GM12878 (cell line): ENCODE data around the gene OR5C1. TPM values are rescaled to one million over a fixed set of nuclear protein-coding genes. Genes with fewer than 3 reads are reported as not detected.

Source experiments
- ATAC-seq: fragments of 200-7000 bp; cut with Tn5 transposase; 3 replicates; pipeline ENCODE4 v1.9.1; 2020; ENCODE audit warnings: mild to moderate bottlenecking, moderate library complexity
- BruUV-seq: library from RNA; stranded (reverse); fragments of 400-500 nt; replicated peaks from 2 replicates; lab custom pipeline; 2021; lab: Mats Ljungman, UMichigan
- CTCF ChIA-PET: fragments of 300-600 bp; sonication (Branson Sonifier 250); formaldehyde crosslinking; extraction: SDS; loops from one replicate; lab custom pipeline; 2021; ENCODE audit warnings: inconsistent platforms; lab: Yijun Ruan, JAX
- POLR2A ChIA-PET: fragments of 350-600 bp; formaldehyde crosslinking; extraction: SDS; loops from one replicate; lab custom pipeline; 2021; ENCODE audit warnings: inconsistent platforms; lab: Charles Lee
- RAD21 ChIA-PET: fragments of 300-600 bp; sonication (Branson Sonifier 250); formaldehyde crosslinking; loops from one replicate; lab custom pipeline; 2023; ENCODE audit warnings: antibody characterized with exemption; ENCODE audit not compliant: unreplicated experiment; lab: Charles Lee
- SMC1A ChIA-PET: fragments of 300-600 bp; sonication (Branson Sonifier 250); formaldehyde crosslinking; loops from one replicate; lab custom pipeline; 2023; ENCODE audit not compliant: unreplicated experiment, uncharacterized antibody; lab: Charles Lee
- DNase-seq: peaks from one replicate; pipeline ENCODE4 v3.0.0-alpha.2; 2011; ENCODE audit warnings: low read depth, low spot score
- FAIRE-seq: peaks from 3 replicates; lab custom pipeline; 2011; peaks lifted over from hg19 to GRCh38; lab: Jason Lieb, UNC
- H2AFZ ChIP-seq: 2 replicates; pipeline ENCODE4 v1.6.0; 2011; ENCODE audit warnings: low read depth, low read length, control low read depth; ENCODE audit not compliant: control insufficient read depth
- H3K27ac ChIP-seq: 2 replicates; pipeline ENCODE4 v1.5.1; 2011; ENCODE audit warnings: control low read depth; ENCODE audit not compliant: control insufficient read depth, insufficient read depth
- H3K27me3 ChIP-seq, 2 experiments: replicated peaks in 1 of 2; 2 replicates each; pipeline versions ENCODE4 v1.6.0 to v1.6.1; 2011; ENCODE audit warnings: low read length in 1 of 2; ENCODE audit not compliant: control insufficient read depth in 2 of 2, insufficient read depth in 2 of 2
- H3K36me3 ChIP-seq, 2 experiments: 2 replicates each; pipeline ENCODE4 v1.5.1; 2011; ENCODE audit warnings: low read length in 1 of 2; ENCODE audit not compliant: control insufficient read depth in 2 of 2, insufficient read depth in 2 of 2
- H3K4me1 ChIP-seq: 2 replicates; pipeline ENCODE4 v1.6.1; 2011; ENCODE audit warnings: mild to moderate bottlenecking, low read length, moderate library complexity, mixed read lengths; ENCODE audit not compliant: control insufficient read depth, insufficient read depth
- H3K4me2 ChIP-seq: 2 replicates; pipeline ENCODE4 v1.6.0; 2011; ENCODE audit warnings: control low read depth; ENCODE audit not compliant: control insufficient read depth, insufficient read depth
- H3K4me3 ChIP-seq: fragments of 200-600 bp; sonication (generic); 2 replicates; pipeline ENCODE4 v1.5.1; 2016
- H3K79me2 ChIP-seq: 2 replicates; pipeline ENCODE4 v1.6.0; 2011; ENCODE audit warnings: low read length; ENCODE audit not compliant: control insufficient read depth, insufficient read depth
- H3K9ac ChIP-seq: 2 replicates; pipeline ENCODE4 v1.8.0; 2011; ENCODE audit warnings: low read length, control low read depth, mixed read lengths; ENCODE audit not compliant: control insufficient read depth, insufficient read depth
- H3K9me3 ChIP-seq: replicated peaks from 3 replicates; pipeline ENCODE4 v1.5.1; 2011; ENCODE audit warnings: mild to moderate bottlenecking, low read length; ENCODE audit not compliant: control insufficient read depth, insufficient read depth
- H4K20me1 ChIP-seq: 2 replicates; pipeline ENCODE4 v1.6.0; 2011; ENCODE audit not compliant: control insufficient read depth, insufficient read depth
- BCL11A ChIP-seq: IDR thresholded peaks from 2 replicates; pipeline ENCODE4 v1.6.1; 2011; ENCODE audit warnings: low read depth, low read length
- CBFB ChIP-seq: IDR thresholded peaks from 2 replicates; pipeline ENCODE4 v1.6.1; 2016; ENCODE audit warnings: antibody characterized with exemption, low read depth
- ESRRA ChIP-seq: IDR thresholded peaks from 2 replicates; pipeline ENCODE4 v1.6.1; 2012; ENCODE audit warnings: mild to moderate bottlenecking, low read length, improper control_type of control experiment
- HDAC6 ChIP-seq: fragments of 200-600 bp; sonication (generic); IDR thresholded peaks from one replicate; pipeline ENCODE4 v1.8.0; 2017; ENCODE audit warnings: antibody characterized with exemption; ENCODE audit not compliant: unreplicated experiment
- JUND ChIP-seq: IDR thresholded peaks from 2 replicates; pipeline ENCODE4 v1.6.1; 2012; ENCODE audit warnings: low read depth, mild to moderate bottlenecking, low read length, improper control_type of control experiment, moderate library complexity
- KAT2A ChIP-seq: conservative IDR thresholded peaks from 2 replicates; pipeline ENCODE4 v1.6.1; 2011; ENCODE audit warnings: low read depth, low read length; ENCODE audit not compliant: control insufficient read depth
- MTA2 ChIP-seq: fragments of 450-650 bp; IDR thresholded peaks from 2 replicates; pipeline ENCODE4 v1.6.1; 2016; ENCODE audit warnings: low read depth, mild to moderate bottlenecking, moderate library complexity
- MXI1 ChIP-seq: fragments of 150-350 bp; IDR thresholded peaks from 2 replicates; pipeline ENCODE4 v1.6.1; 2011; ENCODE audit warnings: low read depth, mild to moderate bottlenecking, inconsistent platforms, low read length, improper control_type of control experiment
- NFYA ChIP-seq: IDR thresholded peaks from 2 replicates; pipeline ENCODE4 v1.6.1; 2011; ENCODE audit warnings: low read depth, mild to moderate bottlenecking, low read length, improper control_type of control experiment, borderline replicate concordance
- PAX8 ChIP-seq: fragments of 450-650 bp; IDR thresholded peaks from 2 replicates; pipeline ENCODE4 v1.6.1; 2017; ENCODE audit warnings: mild to moderate bottlenecking, moderate library complexity
- POLR2AphosphoS5 ChIP-seq: IDR thresholded peaks from 2 replicates; pipeline ENCODE4 v1.6.1; 2011; ENCODE audit warnings: mild to moderate bottlenecking, low read length, inconsistent platforms
- POU2F2 ChIP-seq: IDR thresholded peaks from 3 replicates; pipeline ENCODE4 v1.6.1; 2011; ENCODE audit warnings: low read depth, mild to moderate bottlenecking, low read length, borderline replicate concordance
- RAD21 ChIP-seq: IDR thresholded peaks from 2 replicates; pipeline ENCODE4 v1.6.1; 2011; ENCODE audit warnings: mild to moderate bottlenecking, low read depth, low read length, moderate library complexity; ENCODE audit not compliant: insufficient read depth
- RAD51 ChIP-seq: fragments of 450-650 bp; IDR thresholded peaks from 2 replicates; pipeline ENCODE4 v1.6.1; 2016; ENCODE audit warnings: moderate library complexity, mild to moderate bottlenecking, inconsistent platforms
- RB1 ChIP-seq: fragments of 450-650 bp; formaldehyde crosslinking; IDR thresholded peaks from 2 replicates; pipeline ENCODE4 v1.6.1; 2017; ENCODE audit warnings: mild to moderate bottlenecking, borderline replicate concordance
- RBBP5 ChIP-seq: fragments of 200-600 bp; sonication (generic); conservative IDR thresholded peaks from 2 replicates; pipeline ENCODE4 v1.6.1; 2016
- SIN3A ChIP-seq: IDR thresholded peaks from 2 replicates; pipeline ENCODE4 v1.6.1; 2012; ENCODE audit warnings: low read depth, low read length, improper control_type of control experiment
- SP1 ChIP-seq: IDR thresholded peaks from one replicate; pipeline ENCODE4 v1.6.1; 2011; ENCODE audit warnings: low read depth, low read length
- SREBF1 ChIP-seq: IDR thresholded peaks from 2 replicates; pipeline ENCODE4 v1.6.1; 2012; ENCODE audit warnings: mild to moderate bottlenecking, low read length
- SUPT20H ChIP-seq: IDR thresholded peaks from 2 replicates; pipeline ENCODE4 v1.6.1; 2011; ENCODE audit warnings: low read depth, mild to moderate bottlenecking, low read length, moderate library complexity, borderline replicate concordance; ENCODE audit not compliant: control insufficient read depth
- ZZZ3 ChIP-seq: IDR thresholded peaks from 2 replicates; pipeline ENCODE4 v1.6.1; 2011; ENCODE audit warnings: low read depth; ENCODE audit not compliant: control insufficient read depth, insufficient read length
- WGBS: methylation state at CpG from one replicate; pipeline ENCODE4 v1.1.6; 2016; ENCODE audit warnings: low lambda C conversion rate; ENCODE audit not compliant: insufficient replicate concordance, insufficient coverage; ENCODE audit errors: missing lambda C conversion rate; 5-methylcytosine and 5-hydroxymethylcytosine counted together
- in situ Hi-C: fragments of 300-500 bp; cut with MboI; formaldehyde crosslinking; loops from 9 replicates; pipeline ENCODE4 v1.14.3; 2018; ENCODE audit warnings: mixed read lengths
- intact Hi-C: fragments of 100-400 bp; cut with micrococcal nuclease; formaldehyde crosslinking; loops from one replicate; pipeline ENCODE4 v1.14.2; 2022; ENCODE audit not compliant: unreplicated experiment
- polyA plus RNA-seq, 11 experiments: library from polyadenylated mRNA; depleted of rRNA in 4 of 11; unstranded in 6 of 11; stranded (reverse) in 5 of 11; fragments of >200 nt; fragmentation: Nextera tagmentation in 4 of 11; fragmentation: Illumina TruSeq in 1 of 11; extraction: Ambion mirVana in 4 of 11; extraction: Trizol in 1 of 11; gene quantifications; 1 replicate in 1 of 11; 2 replicates in 10 of 11; pipeline versions ENCODE4 v1.2.1 to v1.2.3, GENCODE V29; 2011 to 2016; ENCODE audit warnings: inconsistent platforms in 2 of 11, missing spikeins in 2 of 11, low read depth in 1 of 11
- total RNA-seq, 4 experiments: library from RNA; depleted of rRNA in 3 of 4; stranded (reverse); fragments of >200 nt in 3 of 4; fragmentation: Illumina TruSeq in 1 of 4; extraction: Trizol in 1 of 4; gene quantifications; 2 replicates each; pipeline versions ENCODE4 v1.2.1 to v1.2.3, GENCODE V29; 2013 to 2021
- TF ChIP-seq, protein P1 (sequence below): fragments of 450-650 bp; IDR thresholded peaks from 2 replicates; pipeline ENCODE4 v1.6.1; 2016; ENCODE audit warnings: mild to moderate bottlenecking, moderate library complexity, borderline replicate concordance
- TF ChIP-seq, protein P2 (sequence below): fragments of 450-650 bp; IDR thresholded peaks from 2 replicates; pipeline ENCODE4 v1.6.1; 2014; ENCODE audit warnings: mild to moderate bottlenecking

Gene OR5C1
- total and polyA plus RNA-seq, 10 of the 15 experiments (the other 5 are each of a cell fraction or from before 2014, with no cell fraction given), result not detected

DNA sequence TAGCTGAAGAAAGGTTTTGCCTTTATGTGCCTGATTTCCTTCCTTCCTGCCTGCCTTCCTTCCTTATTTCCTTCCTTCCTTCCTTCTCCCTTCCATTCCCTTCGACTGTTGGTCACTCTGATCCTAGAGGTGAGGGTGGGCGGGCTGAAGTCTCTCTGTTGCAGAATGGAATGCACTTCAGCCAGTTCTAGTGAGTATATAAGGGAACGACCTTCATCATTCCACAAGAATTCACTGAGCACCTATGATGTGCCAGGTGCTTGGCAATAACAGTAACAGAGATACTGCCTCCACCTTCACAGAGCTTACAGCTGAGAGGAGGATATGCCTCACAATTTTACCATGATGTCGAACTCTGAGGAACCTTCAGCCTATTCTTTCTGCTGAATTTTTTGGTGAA, 8.7 kb upstream of the OR5C1 start (continued):
- TF ChIP-seq, protein P1, sequence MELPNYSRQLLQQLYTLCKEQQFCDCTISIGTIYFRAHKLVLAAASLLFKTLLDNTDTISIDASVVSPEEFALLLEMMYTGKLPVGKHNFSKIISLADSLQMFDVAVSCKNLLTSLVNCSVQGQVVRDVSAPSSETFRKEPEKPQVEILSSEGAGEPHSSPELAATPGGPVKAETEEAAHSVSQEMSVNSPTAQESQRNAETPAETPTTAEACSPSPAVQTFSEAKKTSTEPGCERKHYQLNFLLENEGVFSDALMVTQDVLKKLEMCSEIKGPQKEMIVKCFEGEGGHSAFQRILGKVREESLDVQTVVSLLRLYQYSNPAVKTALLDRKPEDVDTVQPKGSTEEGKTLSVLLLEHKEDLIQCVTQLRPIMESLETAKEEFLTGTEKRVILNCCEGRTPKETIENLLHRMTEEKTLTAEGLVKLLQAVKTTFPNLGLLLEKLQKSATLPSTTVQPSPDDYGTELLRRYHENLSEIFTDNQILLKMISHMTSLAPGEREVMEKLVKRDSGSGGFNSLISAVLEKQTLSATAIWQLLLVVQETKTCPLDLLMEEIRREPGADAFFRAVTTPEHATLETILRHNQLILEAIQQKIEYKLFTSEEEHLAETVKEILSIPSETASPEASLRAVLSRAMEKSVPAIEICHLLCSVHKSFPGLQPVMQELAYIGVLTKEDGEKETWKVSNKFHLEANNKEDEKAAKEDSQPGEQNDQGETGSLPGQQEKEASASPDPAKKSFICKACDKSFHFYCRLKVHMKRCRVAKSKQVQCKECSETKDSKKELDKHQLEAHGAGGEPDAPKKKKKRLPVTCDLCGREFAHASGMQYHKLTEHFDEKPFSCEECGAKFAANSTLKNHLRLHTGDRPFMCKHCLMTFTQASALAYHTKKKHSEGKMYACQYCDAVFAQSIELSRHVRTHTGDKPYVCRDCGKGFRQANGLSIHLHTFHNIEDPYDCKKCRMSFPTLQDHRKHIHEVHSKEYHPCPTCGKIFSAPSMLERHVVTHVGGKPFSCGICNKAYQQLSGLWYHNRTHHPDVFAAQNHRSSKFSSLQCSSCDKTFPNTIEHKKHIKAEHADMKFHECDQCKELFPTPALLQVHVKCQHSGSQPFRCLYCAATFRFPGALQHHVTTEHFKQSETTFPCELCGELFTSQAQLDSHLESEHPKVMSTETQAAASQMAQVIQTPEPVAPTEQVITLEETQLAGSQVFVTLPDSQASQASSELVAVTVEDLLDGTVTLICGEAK, result no peak
- no peak for TF ChIP-seq MTA2
- TF ChIP-seq POU2F2, result no peak
- TF ChIP-seq RB1, result no peak
- no peak for TF ChIP-seq JUND
- no peak for TF ChIP-seq SIN3A
- TF ChIP-seq SUPT20H, result no peak
- no peak for TF ChIP-seq PAX8
- no peak for TF ChIP-seq SREBF1

DNA sequence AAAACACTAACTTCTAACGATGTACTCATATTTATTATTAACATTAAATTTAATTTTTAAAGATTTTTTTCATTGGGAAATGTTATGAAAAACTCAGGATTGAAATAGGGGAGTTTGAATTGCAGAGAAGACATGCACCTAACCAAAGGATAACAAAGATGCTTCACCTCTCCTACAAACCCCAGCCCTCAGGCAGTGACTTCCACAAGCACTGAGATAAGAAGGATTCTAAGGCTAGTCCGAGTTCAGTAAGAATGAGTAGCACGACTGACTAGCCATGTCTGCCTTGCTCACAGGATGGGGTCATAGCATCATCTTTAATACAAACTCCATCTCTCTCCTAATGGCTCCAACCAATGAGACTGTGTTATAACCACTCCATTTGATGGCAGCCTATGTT, 7.1 kb upstream of the OR5C1 start:
- ChIA-PET SMC1A (no interaction called here), POLR2A (no interaction called here), RAD21 (no interaction called here), CTCF (no interaction called here)
- Histone ChIP-seq H3K9me3 (no peaks in the 10 kb centered on the region), H4K20me1 (no peaks in the 10 kb centered on the region), H3K4me2 (no peak overlapping the region), H2AFZ (no peak overlapping the region), H3K4me1 (no peaks in the 10 kb centered on the region), H3K27ac (no peak overlapping the region), H3K9ac (no peak overlapping the region), H3K4me3 (no peak overlapping the region), H3K79me2 (no peaks in the 10 kb centered on the region), H3K27me3 (no peaks in the 10 kb centered on the region), H3K36me3 (no peaks in the 10 kb centered on the region)
- DNase-seq, result no peak
- intact Hi-C loops (no loop called here), in situ Hi-C loops (no loop called here)
- no peak for ATAC-seq
- BruUV-seq, result no TSS peak
- no peak for FAIRE-seq
- WGBS, result 0% methylated on average over 3 of the region's 3 CpGs
- no peak for TF ChIP-seq RAD21
- no peak for TF ChIP-seq ZZZ3
- TF ChIP-seq HDAC6, result no peak
- TF ChIP-seq SREBF1, result no peak
- TF ChIP-seq CBFB, result no peak
- TF ChIP-seq KAT2A, result no peak
- TF ChIP-seq SP1, result no peak
- no peak for TF ChIP-seq ESRRA
- no peak for TF ChIP-seq RAD51
- no peak for TF ChIP-seq BCL11A
- TF ChIP-seq, protein P2, sequence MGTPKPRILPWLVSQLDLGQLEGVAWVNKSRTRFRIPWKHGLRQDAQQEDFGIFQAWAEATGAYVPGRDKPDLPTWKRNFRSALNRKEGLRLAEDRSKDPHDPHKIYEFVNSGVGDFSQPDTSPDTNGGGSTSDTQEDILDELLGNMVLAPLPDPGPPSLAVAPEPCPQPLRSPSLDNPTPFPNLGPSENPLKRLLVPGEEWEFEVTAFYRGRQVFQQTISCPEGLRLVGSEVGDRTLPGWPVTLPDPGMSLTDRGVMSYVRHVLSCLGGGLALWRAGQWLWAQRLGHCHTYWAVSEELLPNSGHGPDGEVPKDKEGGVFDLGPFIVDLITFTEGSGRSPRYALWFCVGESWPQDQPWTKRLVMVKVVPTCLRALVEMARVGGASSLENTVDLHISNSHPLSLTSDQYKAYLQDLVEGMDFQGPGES, result no peak
- no peak for TF ChIP-seq POLR2AphosphoS5
- TF ChIP-seq NFYA, result no peak
- TF ChIP-seq MXI1, result no peak
- TF ChIP-seq RBBP5, result no peak
